WTC11 (cell line): Measurements from ENCODE around the gene ZSWIM3. TPM values are rescaled to one million over a fixed set of nuclear protein-coding genes. Genes with fewer than 3 reads are reported as not detected.

Experiments used
- ATAC-seq: fragments of 200-7000 bp; cut with Tn5 transposase; 2 replicates; pipeline ENCODE4 v1.10.0; 2021; ENCODE audit warnings: mild to moderate bottlenecking, moderate library complexity
- CTCF ChIA-PET: fragments of 300-600 bp; sonication (Branson Sonifier 250); formaldehyde crosslinking; loops from one replicate; lab custom pipeline; 2021; ENCODE audit warnings: antibody characterized with exemption; lab: Charles Lee
- POLR2A ChIA-PET: fragments of 350-600 bp; sonication (Branson Sonifier 250); formaldehyde crosslinking; loops from one replicate; lab custom pipeline; 2021; ENCODE audit warnings: antibody characterized with exemption; lab: Charles Lee
- DNase-seq: peaks from one replicate; pipeline ENCODE4 v3.0.0; 2021; ENCODE audit warnings: low spot score
- H3K27ac Mint-ChIP-seq: 2 replicates; pipeline ENCODE4 v1.8.0; 2021; ENCODE audit warnings: mixed read lengths
- H3K27me3 Mint-ChIP-seq: 2 replicates; pipeline ENCODE4 v1.8.0; 2021; ENCODE audit warnings: low read depth, mild to moderate bottlenecking, moderate library complexity, mixed read lengths
- H3K36me3 Mint-ChIP-seq: 2 replicates; pipeline ENCODE4 v1.8.0; 2021; ENCODE audit warnings: mixed read lengths
- H3K4me1 Mint-ChIP-seq: 2 replicates; pipeline ENCODE4 v1.8.0; 2022; ENCODE audit warnings: mixed read lengths
- H3K4me3 Mint-ChIP-seq: 2 replicates; pipeline ENCODE4 v1.8.0; 2021; ENCODE audit warnings: mild to moderate bottlenecking, moderate library complexity, mixed read lengths
- H3K9me3 Mint-ChIP-seq: 2 replicates; pipeline ENCODE4 v1.8.0; 2021; ENCODE audit warnings: mixed read lengths
- ATF1 ChIP-seq: sonication (generic); formaldehyde crosslinking; IDR thresholded peaks from 2 replicates; pipeline ENCODE4 v1.8.1; 2023; ENCODE audit warnings: mild to moderate bottlenecking, moderate library complexity, missing genetic modification reagents
- CBFB ChIP-seq: sonication (generic); formaldehyde crosslinking; IDR thresholded peaks from 2 replicates; pipeline ENCODE4 v1.8.1; 2022; ENCODE audit warnings: mild to moderate bottlenecking, low read depth, missing genetic modification reagents
- ESRRA ChIP-seq: sonication (generic); formaldehyde crosslinking; IDR thresholded peaks from 2 replicates; pipeline ENCODE4 v1.8.1; 2022; ENCODE audit warnings: mild to moderate bottlenecking, missing genetic modification reagents, borderline replicate concordance
- IRF2 ChIP-seq: sonication (generic); formaldehyde crosslinking; IDR thresholded peaks from 2 replicates; pipeline ENCODE4 v1.8.0; 2022; ENCODE audit warnings: low read depth, missing genetic modification reagents, borderline replicate concordance
- MYBL2 ChIP-seq: sonication (generic); formaldehyde crosslinking; IDR thresholded peaks from 2 replicates; pipeline ENCODE4 v1.8.1; 2023; ENCODE audit warnings: mild to moderate bottlenecking, moderate library complexity, missing genetic modification reagents
- NFE2L1 ChIP-seq: sonication (generic); formaldehyde crosslinking; IDR thresholded peaks from 2 replicates; pipeline ENCODE4 v1.8.1; 2023; ENCODE audit warnings: missing genetic modification reagents
- NR2C2 ChIP-seq: sonication (generic); formaldehyde crosslinking; IDR thresholded peaks from 2 replicates; pipeline ENCODE4 v1.8.0; 2022; ENCODE audit warnings: mild to moderate bottlenecking, missing genetic modification reagents
- RELA ChIP-seq: sonication (generic); formaldehyde crosslinking; IDR thresholded peaks from 2 replicates; pipeline ENCODE4 v1.8.1; 2022; ENCODE audit warnings: missing genetic modification reagents, mild to moderate bottlenecking, borderline replicate concordance
- TCF7 ChIP-seq: sonication (generic); formaldehyde crosslinking; IDR thresholded peaks from 2 replicates; pipeline ENCODE4 v1.8.0; 2022; ENCODE audit warnings: mild to moderate bottlenecking, low read depth, missing genetic modification reagents, moderate library complexity
- TEAD1 ChIP-seq: sonication (generic); formaldehyde crosslinking; IDR thresholded peaks from 2 replicates; pipeline ENCODE4 v1.8.0; 2022; ENCODE audit warnings: mild to moderate bottlenecking, missing genetic modification reagents
- TP53 ChIP-seq: sonication (generic); formaldehyde crosslinking; IDR thresholded peaks from 2 replicates; pipeline ENCODE4 v1.8.1; 2023; ENCODE audit warnings: mild to moderate bottlenecking, missing genetic modification reagents
- ZNF138 ChIP-seq: sonication (generic); formaldehyde crosslinking; conservative IDR thresholded peaks from 2 replicates; pipeline ENCODE4 v1.8.1; 2022; ENCODE audit warnings: mild to moderate bottlenecking, moderate library complexity, missing genetic modification reagents
- ZNF263 ChIP-seq: sonication (generic); formaldehyde crosslinking; IDR thresholded peaks from 2 replicates; pipeline ENCODE4 v1.8.1; 2022; ENCODE audit warnings: low read depth, mild to moderate bottlenecking, moderate library complexity, missing genetic modification reagents
- ZNF423 ChIP-seq: fragments of 250-450 bp; sonication (Bioruptor Pico); IDR thresholded peaks from 2 replicates; pipeline ENCODE4 v2.1.2; 2022; ENCODE audit warnings: mild to moderate bottlenecking, moderate library complexity
- ZNF671 ChIP-seq: fragments of 250-450 bp; sonication (Bioruptor Pico); IDR thresholded peaks from 2 replicates; pipeline ENCODE4 v1.8.0; 2021; ENCODE audit warnings: mild to moderate bottlenecking
- total RNA-seq: library from RNA; stranded (reverse); gene quantifications from 3 replicates; pipeline ENCODE4 v1.2.3, GENCODE V29; 2021
- TF ChIP-seq, protein P1 (sequence below): fragments of 250-450 bp; sonication (Bioruptor Pico); IDR thresholded peaks from 2 replicates; pipeline ENCODE4 v1.9.0; 2021; ENCODE audit warnings: mild to moderate bottlenecking
- TF ChIP-seq, protein P2 (sequence below): sonication (generic); formaldehyde crosslinking; IDR thresholded peaks from 2 replicates; pipeline ENCODE4 v1.8.1; 2022; ENCODE audit warnings: low read depth, mild to moderate bottlenecking, moderate library complexity, missing genetic modification reagents, borderline replicate concordance
- TF ChIP-seq, protein P3 (sequence below): sonication (generic); formaldehyde crosslinking; IDR thresholded peaks from 2 replicates; pipeline ENCODE4 v1.8.1; 2023; ENCODE audit warnings: mild to moderate bottlenecking, missing genetic modification reagents, moderate library complexity
- TF ChIP-seq, protein P4 (sequence below): sonication (generic); formaldehyde crosslinking; IDR thresholded peaks from 2 replicates; pipeline ENCODE4 v1.8.1; 2023; ENCODE audit warnings: mild to moderate bottlenecking, missing genetic modification reagents, borderline replicate concordance
- TF ChIP-seq, protein P5 (sequence below): sonication (generic); formaldehyde crosslinking; IDR thresholded peaks from 2 replicates; pipeline ENCODE4 v1.8.0; 2022; ENCODE audit warnings: mild to moderate bottlenecking, missing genetic modification reagents

The ZSWIM3 gene
- total RNA-seq, 1 experiment from 2014 or later = 3.4 TPM

DNA sequence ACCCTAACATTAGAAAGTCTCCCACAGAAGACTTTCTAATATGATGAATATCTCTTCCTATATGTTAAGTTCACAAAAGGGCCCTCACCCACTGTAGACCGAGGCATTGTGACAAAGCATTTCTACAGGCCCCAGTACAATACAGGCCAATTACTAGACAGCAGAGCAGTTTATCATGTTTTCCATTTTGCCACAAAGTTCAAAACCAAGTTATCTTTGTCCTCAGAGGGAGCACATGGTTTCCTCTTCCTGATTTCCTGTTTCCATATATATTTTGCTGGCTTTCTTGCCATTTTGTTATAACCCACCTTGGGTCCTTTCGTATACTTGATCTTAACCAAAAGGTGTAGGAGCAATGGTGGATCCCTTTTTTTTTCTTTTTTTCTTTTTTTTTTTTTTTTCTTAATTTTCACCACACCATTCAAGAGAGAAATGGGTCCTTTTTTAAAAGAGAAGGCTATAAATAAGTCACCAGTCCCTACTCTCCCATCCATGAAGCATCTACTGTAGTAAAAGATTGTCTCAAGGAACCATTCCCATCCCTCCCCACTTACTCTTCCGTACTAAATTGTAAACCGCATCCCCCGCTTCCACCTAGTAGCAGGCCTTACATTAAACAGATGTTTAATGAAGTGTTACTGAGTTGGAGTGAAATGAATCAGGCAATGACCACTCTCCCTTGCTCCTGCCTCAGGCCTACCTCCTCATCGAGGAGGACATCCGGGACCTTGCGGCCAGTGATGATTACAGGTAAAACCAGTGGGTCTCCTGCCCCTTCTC, 47.0 kb upstream of the ZSWIM3 start (continued):
- no peak for TF ChIP-seq RELA
- no peak for TF ChIP-seq ZNF423 (CRISPR knock-in tag)
- TF ChIP-seq, protein P1, sequence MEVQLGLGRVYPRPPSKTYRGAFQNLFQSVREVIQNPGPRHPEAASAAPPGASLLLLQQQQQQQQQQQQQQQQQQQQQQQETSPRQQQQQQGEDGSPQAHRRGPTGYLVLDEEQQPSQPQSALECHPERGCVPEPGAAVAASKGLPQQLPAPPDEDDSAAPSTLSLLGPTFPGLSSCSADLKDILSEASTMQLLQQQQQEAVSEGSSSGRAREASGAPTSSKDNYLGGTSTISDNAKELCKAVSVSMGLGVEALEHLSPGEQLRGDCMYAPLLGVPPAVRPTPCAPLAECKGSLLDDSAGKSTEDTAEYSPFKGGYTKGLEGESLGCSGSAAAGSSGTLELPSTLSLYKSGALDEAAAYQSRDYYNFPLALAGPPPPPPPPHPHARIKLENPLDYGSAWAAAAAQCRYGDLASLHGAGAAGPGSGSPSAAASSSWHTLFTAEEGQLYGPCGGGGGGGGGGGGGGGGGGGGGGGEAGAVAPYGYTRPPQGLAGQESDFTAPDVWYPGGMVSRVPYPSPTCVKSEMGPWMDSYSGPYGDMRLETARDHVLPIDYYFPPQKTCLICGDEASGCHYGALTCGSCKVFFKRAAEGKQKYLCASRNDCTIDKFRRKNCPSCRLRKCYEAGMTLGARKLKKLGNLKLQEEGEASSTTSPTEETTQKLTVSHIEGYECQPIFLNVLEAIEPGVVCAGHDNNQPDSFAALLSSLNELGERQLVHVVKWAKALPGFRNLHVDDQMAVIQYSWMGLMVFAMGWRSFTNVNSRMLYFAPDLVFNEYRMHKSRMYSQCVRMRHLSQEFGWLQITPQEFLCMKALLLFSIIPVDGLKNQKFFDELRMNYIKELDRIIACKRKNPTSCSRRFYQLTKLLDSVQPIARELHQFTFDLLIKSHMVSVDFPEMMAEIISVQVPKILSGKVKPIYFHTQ (CRISPR knock-in tag) = no peak
- no peak for TF ChIP-seq ATF1
- TF ChIP-seq ZNF138 (CRISPR knock-in tag) = no peak
- TF ChIP-seq TP53 (CRISPR knock-in tag) = no peak
- no peak for TF ChIP-seq TCF7 (CRISPR knock-in tag)
- TF ChIP-seq NFE2L1 (CRISPR knock-in tag) = no peak
- TF ChIP-seq ZNF671 = no peak
- no peak for TF ChIP-seq IRF2 (CRISPR knock-in tag)
- no peak for TF ChIP-seq NR2C2 (CRISPR knock-in tag)

DNA sequence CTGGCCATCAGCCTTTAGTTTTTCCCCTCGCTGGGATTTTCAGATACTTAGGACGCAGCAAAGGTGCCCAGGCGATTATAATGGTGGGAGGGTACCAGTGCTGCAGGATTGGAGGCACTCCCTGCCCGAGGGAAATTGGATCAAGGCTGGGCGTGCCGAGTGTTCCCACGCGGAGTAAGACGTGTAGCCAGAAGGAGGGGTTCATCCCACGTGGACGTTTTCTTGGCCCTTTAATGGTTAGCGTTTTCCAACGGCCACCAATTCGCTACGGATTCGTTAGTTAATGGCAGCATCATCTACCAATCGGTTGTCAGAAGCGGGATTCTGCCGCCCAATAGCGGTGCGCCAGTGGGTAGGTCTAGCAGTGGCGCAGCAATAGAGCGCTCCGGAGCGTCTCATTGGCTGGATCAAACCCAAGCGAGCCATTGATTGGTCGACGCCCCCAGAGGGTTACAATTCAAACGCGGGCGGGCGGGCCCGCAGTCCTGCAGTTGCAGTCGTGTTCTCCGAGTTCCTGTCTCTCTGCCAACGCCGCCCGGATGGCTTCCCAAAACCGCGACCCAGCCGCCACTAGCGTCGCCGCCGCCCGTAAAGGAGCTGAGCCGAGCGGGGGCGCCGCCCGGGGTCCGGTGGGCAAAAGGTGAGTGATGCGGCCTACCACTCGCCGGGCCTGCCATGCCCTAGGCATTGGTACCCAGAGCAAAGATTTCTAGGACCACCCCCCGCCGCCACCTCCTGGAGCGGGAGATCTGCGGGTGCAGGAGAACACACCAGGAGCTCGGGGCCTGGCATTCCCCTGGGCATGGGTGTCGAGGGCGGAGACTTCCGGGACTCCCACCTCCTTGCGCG, 45.0 kb upstream of the ZSWIM3 start, which contains the start of gene UBE2C:
Gene UBE2C, plus strand, starts transcription at position 488 of the 849 bp plus-strand sequence. Its CDS starts 52 bp downstream, at position 540.
- Mint-ChIP-seq H3K4me3 (peak within 1 kb of the TSS; percentile 99), H3K9me3 (no peaks in the 10 kb centered on the region), H3K4me1 (peaks cover 24% of the 10 kb centered on the region), H3K27me3 (no peaks in the 10 kb centered on the region), H3K36me3 (peaks cover 60% of the 10 kb centered on the region), H3K27ac (peak within 1 kb of the TSS; percentile 85)
- ATAC-seq = peak; percentile 98
- ChIA-PET CTCF (interaction anchor here (0.6 to 2.6 kb wide), 7 partner anchors 12 to 158 kb away, joined by 3 to 13 read pairs (median 4); partner anchors contain the start of genes CTSA, DNTTIP1, NEURL2 and WFDC3), POLR2A (interaction anchor here (0.8 to 1.4 kb wide), 3 partner anchors 13 to 122 kb away, joined by 3 read pairs; partner anchors contain the start of genes PCIF1 and PLTP)
- DNase-seq = peak; percentile 97
- TF ChIP-seq TEAD1 (CRISPR knock-in tag) = 0 out of 2 replicates have a peak, but pooled peaks have one; percentile 13
- TF ChIP-seq, protein P2, sequence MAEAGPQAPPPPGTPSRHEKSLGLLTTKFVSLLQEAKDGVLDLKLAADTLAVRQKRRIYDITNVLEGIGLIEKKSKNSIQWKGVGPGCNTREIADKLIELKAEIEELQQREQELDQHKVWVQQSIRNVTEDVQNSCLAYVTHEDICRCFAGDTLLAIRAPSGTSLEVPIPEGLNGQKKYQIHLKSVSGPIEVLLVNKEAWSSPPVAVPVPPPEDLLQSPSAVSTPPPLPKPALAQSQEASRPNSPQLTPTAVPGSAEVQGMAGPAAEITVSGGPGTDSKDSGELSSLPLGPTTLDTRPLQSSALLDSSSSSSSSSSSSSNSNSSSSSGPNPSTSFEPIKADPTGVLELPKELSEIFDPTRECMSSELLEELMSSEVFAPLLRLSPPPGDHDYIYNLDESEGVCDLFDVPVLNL (CRISPR knock-in tag) = peak; percentile 96
- 0 out of 2 replicates have a peak, but pooled peaks have one; percentile 64 for TF ChIP-seq ESRRA
- peak; percentile 37; the same call in 1 of the 2 replicates for TF ChIP-seq TCF7 (CRISPR knock-in tag)
- TF ChIP-seq, protein P3, sequence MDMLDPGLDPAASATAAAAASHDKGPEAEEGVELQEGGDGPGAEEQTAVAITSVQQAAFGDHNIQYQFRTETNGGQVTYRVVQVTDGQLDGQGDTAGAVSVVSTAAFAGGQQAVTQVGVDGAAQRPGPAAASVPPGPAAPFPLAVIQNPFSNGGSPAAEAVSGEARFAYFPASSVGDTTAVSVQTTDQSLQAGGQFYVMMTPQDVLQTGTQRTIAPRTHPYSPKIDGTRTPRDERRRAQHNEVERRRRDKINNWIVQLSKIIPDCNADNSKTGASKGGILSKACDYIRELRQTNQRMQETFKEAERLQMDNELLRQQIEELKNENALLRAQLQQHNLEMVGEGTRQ (CRISPR knock-in tag) = peak; percentile 89
- TF ChIP-seq, protein P4, sequence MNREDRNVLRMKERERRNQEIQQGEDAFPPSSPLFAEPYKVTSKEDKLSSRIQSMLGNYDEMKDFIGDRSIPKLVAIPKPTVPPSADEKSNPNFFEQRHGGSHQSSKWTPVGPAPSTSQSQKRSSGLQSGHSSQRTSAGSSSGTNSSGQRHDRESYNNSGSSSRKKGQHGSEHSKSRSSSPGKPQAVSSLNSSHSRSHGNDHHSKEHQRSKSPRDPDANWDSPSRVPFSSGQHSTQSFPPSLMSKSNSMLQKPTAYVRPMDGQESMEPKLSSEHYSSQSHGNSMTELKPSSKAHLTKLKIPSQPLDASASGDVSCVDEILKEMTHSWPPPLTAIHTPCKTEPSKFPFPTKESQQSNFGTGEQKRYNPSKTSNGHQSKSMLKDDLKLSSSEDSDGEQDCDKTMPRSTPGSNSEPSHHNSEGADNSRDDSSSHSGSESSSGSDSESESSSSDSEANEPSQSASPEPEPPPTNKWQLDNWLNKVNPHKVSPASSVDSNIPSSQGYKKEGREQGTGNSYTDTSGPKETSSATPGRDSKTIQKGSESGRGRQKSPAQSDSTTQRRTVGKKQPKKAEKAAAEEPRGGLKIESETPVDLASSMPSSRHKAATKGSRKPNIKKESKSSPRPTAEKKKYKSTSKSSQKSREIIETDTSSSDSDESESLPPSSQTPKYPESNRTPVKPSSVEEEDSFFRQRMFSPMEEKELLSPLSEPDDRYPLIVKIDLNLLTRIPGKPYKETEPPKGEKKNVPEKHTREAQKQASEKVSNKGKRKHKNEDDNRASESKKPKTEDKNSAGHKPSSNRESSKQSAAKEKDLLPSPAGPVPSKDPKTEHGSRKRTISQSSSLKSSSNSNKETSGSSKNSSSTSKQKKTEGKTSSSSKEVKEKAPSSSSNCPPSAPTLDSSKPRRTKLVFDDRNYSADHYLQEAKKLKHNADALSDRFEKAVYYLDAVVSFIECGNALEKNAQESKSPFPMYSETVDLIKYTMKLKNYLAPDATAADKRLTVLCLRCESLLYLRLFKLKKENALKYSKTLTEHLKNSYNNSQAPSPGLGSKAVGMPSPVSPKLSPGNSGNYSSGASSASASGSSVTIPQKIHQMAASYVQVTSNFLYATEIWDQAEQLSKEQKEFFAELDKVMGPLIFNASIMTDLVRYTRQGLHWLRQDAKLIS (CRISPR knock-in tag) = peak; percentile 24; the same call in 1 of the 2 replicates
- TF ChIP-seq, protein P5, sequence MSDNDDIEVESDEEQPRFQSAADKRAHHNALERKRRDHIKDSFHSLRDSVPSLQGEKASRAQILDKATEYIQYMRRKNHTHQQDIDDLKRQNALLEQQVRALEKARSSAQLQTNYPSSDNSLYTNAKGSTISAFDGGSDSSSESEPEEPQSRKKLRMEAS (CRISPR knock-in tag) = peak; percentile 83
- peak; percentile 100 for TF ChIP-seq MYBL2 (CRISPR knock-in tag)
- TF ChIP-seq ZNF423 (CRISPR knock-in tag) = peak; percentile 52; the same call in 1 of the 2 replicates
- no peak for TF ChIP-seq ZNF263 (CRISPR knock-in tag)
- TF ChIP-seq IRF2 (CRISPR knock-in tag) = no peak
- TF ChIP-seq CBFB (CRISPR knock-in tag) = peak; percentile 40; the same call in 1 of the 2 replicates
